GOT3 (cell line): ENCODE results near the gene MCOLN3.
"Not testable (repeated sequence)": the region's sequence is repeated elsewhere in the genome, so short reads cannot be mapped to it uniquely, and the experiment has no call there.

ENCODE experiments used
- DNase-seq: peaks from one replicate; lab custom pipeline; 2025; ENCODE audit warnings: mixed read lengths; lab: John Stamatoyannopoulos, UW

The MCOLN3 gene

GRCh38 chr1:85047472-85048295 lies 616 bp downstream of the MCOLN3 start:
- DNase-seq: no peak

- DNase-seq: no peak
These were observed 1.2 kb downstream of the MCOLN3 start for GRCh38 chr1:85047144-85047471.

- DNase-seq: no peak
These were observed 5.9 kb downstream of the MCOLN3 start for GRCh38 chr1:85042413-85042812.

GRCh38 chr1:85041793-85042192 lies 6.5 kb downstream of the MCOLN3 start:
- no peak for DNase-seq

- DNase-seq: no peak
These were observed 15.1 kb downstream of the MCOLN3 start for GRCh38 chr1:85033221-85033620.

- DNase-seq: no peak
These were observed 17.8 kb downstream of the MCOLN3 start for GRCh38 chr1:85030536-85030935.

GRCh38 chr1:85028151-85028550 lies 20.1 kb downstream of the MCOLN3 start:
- no peak for DNase-seq

GRCh38 chr1:85027242-85027983 lies 20.9 kb downstream of the MCOLN3 start:
- DNase-seq: no peak

- no peak for DNase-seq
These were observed 22.4 kb downstream of the MCOLN3 start for GRCh38 chr1:85025940-85026339.

GRCh38 chr1:85024736-85025135 lies 23.6 kb downstream of the MCOLN3 start:
- DNase-seq: no peak

- no peak for DNase-seq
These were observed 25.6 kb downstream of the MCOLN3 start for GRCh38 chr1:85022700-85023099.

- no peak for DNase-seq
These were observed 28.3 kb downstream of the MCOLN3 start for GRCh38 chr1:85019994-85020393.

GRCh38 chr1:85015826-85016225 lies 32.5 kb downstream of the MCOLN3 start:
- DNase-seq: no peak

- DNase-seq: not testable (repeated sequence)
These were observed 42.7 kb downstream of the MCOLN3 start for GRCh38 chr1:85005641-85006040.

- no peak for DNase-seq
These were observed 46.6 kb downstream of the MCOLN3 start for GRCh38 chr1:85001742-85002141.

- no peak for DNase-seq
These were observed 49.5 kb downstream of the MCOLN3 start for GRCh38 chr1:84998642-84999280.

GRCh38 chr1:84997667-84998600 lies 50.4 kb downstream of the MCOLN3 start:
- DNase-seq: no peak

- DNase-seq: no peak
These were observed 51.2 kb downstream of the MCOLN3 start, which contains the start of gene MCOLN2 for GRCh38 chr1:84996846-84997666. MCOLN2 (minus strand) TSS chr1:84997113; CDS start chr1:84996872, 241 bp downstream.

GRCh38 chr1:84995484-84996334 lies 52.6 kb downstream of the MCOLN3 start:
- DNase-seq: no peak
